NCI-H1092 (cell line): Measurements from ENCODE around the gene KRTAP2-2.
"Not testable (repeated sequence)": the region's sequence is repeated elsewhere in the genome, so short reads cannot be mapped to it uniquely, and the experiment has no call there.

Experiments
- DNase-seq: peaks from one replicate; lab custom pipeline; 2025; lab: John Stamatoyannopoulos, UW

Gene KRTAP2-2, protein sequence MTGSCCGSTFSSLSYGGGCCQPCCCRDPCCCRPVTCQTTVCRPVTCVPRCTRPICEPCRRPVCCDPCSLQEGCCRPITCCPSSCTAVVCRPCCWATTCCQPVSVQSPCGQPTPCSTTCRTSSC

GRCh38 chr17:41055130-41055529 is at the start of gene KRTAP2-2:
TSS of gene KRTAP2-2 (minus strand) at chr17:41055230. CDS start at chr17:41055211, 19 bp downstream.
- not testable (repeated sequence) for DNase-seq

GRCh38 chr17:41104386-41105038 is 49.5 kb upstream of the KRTAP2-2 start:
- not testable (repeated sequence) for DNase-seq

DNA sequence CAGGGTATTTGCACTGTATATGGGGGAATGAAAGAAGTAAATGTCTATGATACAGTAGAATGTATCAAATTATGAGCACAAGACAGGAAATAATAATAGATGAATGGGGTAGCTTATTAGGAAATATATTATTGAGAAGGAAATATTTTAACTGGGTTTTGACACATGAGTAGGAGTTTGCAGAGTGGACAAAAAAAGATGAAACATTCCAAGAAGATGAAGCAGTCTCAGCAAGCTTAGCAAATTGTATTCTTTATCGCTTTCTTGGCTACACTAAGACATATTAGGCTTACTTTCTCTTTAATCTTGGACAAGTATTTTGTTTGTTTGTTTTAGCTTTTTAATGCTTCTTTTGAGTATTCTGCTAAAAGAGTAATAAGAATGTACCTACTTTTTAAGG is 48.9 kb upstream of the KRTAP2-2 start:
- no peak for DNase-seq

- no peak for DNase-seq
These were observed 46.7 kb upstream of the KRTAP2-2 start, which contains the start of gene KRTAP4-16 for GRCh38 chr17:41101586-41102259. TSS of gene KRTAP4-16 (minus strand) at chr17:41102209. CDS start at chr17:41102209, 0 bp downstream.

- DNase-seq: not testable (repeated sequence)
These were observed 44.9 kb upstream of the KRTAP2-2 start for GRCh38 chr17:41099682-41100480.

DNA sequence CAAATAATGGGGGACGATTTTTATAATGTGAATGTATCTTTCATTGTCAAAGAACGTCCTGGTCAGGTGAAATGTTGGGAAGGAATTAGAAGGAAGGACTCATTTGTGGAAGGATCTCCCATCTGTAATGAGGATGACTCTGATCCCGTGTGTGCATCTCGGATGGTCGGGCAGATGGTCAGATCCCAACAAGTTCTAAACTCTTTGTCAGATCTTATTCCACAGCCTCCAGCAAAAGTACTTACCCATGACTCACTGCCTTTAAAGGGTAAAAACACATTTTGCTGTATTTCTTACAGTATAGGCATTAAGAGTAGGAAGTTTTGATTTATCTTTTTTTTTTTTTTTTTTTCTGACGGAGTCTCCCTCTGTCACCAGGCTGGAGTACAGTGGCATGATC is 43.5 kb upstream of the KRTAP2-2 start:
- DNase-seq: no peak

DNA sequence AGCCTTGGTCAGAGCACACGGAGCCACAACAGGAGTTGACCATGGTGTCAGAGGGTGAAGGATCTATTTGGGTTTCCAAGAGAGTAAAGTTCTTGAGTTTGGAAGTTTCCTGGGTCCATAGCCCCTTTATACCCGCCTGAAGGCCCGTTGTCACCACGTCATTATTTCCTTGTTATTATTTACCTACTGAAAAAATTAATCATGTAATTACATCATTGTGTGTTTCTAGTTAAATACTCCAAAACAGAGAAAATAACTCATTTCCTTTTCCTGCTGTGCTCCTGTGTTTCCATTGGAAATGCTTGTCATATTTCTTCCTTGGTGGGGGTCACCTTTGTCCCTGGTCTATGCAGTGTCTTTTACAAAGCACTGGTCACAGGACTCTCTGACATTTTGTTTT is 43.0 kb upstream of the KRTAP2-2 start, which contains the start of gene KRTAP4-8:
Gene KRTAP4-8 (minus strand): TSS at position 101 of the 400 bp plus-strand sequence. CDS start 58 bp downstream, at position 43.
- DNase-seq: no peak

DNA sequence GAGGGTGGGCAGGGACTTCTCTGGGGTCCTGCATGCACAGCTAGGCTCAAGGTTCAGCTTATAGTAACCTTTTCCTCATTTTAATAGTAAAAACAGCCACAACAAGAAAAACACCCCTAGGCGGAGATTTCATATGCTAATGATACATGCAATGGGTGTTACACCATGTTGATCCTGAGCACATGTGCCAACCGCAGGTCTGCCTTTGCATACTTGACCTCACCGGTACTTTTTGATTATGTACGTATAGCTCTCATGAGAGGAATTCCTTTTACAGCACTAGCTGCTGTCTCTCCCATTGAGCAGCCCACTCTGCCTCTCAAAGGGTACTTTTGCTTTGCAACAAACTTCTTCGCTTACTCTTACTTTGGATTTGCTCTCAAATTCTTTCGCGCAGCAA is 41.0 kb upstream of the KRTAP2-2 start:
- no peak for DNase-seq

DNA sequence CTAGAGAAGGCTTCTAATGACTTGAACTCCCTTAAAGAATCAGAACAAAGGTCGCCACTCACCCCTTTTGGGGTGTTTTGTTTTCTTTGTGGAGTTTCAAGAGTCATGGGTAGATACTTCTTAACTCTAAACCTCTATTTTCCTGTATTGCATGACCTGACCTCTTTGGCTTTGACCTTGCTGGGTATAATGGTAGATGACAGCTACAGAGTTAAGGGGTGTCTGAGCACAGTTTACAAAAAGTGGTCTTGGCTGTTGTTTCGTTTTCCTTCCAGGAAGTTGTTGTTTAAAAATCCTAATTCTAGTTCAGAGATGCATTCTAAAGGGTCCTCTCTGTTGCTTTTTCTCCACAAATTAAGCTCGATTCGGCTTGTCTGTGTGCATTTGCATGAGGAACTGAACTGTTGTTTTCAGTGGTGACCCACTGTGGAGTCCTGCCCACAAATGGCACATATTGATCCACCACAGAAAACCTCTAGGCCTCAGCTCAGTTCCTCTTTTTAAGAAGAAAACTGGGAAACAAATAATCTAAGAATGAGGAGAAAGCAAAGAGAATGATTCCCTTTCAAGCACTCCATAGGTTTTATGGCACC is 33.8 kb upstream of the KRTAP2-2 start:
- not testable (repeated sequence) for DNase-seq

DNA sequence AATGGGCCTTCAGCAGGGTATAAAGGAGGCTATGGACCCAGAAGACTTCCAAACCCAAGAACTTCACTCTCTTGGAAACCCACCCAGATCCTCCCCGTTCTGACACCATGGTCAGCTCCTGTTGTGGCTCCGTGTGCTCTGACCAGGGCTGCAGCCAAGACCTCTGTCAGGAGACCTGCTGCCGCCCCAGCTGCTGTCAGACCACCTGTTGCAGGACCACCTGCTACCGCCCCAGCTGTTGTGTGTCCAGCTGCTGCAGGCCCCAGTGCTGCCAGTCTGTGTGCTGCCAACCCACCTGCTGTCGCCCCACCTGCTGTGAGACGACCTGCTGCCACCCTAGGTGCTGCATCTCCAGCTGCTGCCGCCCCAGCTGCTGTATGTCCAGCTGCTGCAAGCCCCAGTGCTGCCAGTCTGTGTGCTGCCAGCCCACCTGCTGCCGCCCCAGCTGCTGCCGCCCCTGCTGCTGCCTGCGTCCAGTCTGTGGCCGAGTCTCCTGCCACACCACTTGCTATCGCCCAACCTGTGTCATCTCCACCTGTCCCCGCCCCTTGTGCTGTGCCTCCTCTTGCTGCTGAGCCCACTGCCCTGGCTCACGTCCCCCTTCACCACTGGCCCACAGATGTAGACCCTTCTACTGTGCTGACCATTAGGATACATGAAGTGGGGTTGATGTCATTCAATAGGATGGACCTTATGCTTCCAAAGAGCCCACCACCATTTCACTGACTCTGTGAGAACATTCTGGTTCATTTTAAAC is 29.2 kb upstream of the KRTAP2-2 start, which contains the start of gene KRTAP4-7:
Gene KRTAP4-7 (plus strand): TSS at position 51 of the 757 bp plus-strand sequence. CDS start 57 bp downstream, at position 108.
- DNase-seq: not testable (repeated sequence)

DNA sequence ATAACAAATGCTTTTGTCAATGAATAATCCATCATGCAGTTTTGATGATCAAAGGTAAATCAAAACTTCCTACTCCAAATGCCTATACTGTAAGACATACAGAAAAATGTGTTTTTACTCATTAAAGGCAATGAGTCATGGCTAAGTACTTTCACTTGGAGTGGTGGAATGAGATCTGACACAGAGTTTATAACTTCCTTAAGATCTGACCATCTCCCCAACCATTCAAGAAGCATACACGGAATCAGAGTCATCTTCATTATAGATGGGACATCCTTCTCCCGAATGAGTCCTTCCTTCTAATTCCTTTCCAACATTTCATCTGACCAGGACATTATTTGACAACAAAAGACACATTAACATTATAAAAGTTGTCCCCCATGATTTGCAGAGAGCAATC is 28.4 kb upstream of the KRTAP2-2 start:
- not testable (repeated sequence) for DNase-seq

DNA sequence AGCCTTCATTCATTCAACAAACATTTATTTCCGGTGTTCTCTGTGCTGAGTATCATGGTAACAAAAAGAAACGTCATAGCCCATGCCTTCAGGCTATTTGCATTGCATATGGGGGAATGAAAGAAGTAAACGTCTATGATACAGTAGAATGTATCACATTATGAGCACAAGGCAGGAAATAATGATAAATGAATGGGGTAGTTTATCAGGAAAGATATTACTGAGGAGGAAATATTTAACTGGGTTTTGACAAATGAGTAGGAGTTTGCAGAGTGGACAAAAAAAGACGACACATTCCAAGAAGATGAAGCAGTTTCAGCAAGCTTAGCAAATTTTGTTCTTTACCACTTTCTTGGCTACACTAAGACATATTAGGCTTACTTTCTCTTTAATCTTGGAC is 27.6 kb upstream of the KRTAP2-2 start:
- DNase-seq: no peak

GRCh38 chr17:41076788-41077187 is 21.8 kb upstream of the KRTAP2-2 start:
- no peak for DNase-seq

DNA sequence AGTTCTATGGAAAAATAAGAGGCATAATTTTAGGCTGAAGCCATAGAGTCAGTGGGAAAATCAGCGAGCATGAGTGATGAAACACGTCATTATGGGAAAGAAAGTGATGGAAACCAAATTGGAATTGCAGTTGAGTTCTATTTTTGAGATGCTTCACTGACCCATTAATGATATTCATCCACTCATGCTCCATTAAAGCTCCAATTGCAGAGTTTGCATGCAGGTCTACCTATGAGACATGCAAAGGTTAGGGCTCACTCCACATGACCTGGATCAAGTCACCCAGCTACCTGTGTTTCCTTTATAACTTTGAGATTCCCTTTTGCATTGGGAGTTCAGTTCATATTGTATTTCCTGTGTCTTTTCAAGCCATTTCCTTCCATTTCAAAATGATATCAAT is 18.6 kb upstream of the KRTAP2-2 start:
- DNase-seq: no peak

DNA sequence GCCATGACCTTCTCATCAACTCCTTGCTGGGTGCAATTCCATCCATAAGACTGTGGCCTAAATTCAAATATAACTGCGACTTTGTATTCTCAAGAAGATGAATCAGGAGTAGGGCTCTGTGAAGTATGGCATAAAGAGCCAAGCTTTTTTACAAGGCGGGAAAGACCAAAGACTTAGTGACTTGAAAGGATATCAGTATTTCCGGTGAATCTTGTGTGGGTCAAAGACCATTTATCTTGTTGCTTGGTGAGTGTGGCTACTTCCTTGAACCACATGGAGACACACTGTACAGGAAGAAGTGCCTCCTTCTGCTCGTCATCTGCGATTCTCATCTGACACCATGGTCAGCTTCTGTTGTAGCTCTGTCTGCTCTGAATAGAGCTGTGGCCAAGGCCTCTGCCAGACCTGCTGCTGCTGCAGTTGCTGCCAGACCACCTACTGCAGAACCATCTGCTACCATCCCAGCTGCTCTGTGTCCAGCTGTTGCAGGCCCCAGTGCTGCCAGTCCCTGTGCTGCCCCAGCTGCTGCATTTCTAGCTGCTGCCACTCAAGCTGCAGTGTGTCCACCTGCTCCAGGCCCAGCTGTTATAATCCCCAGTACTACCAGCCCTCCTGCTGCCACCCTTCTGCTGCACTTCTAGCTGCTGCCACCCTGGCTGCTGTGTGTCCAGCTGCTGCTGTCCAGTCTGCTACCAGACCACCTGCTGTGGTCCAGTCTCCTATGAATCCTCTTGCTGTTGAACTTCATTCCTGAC is 16.8 kb upstream of the KRTAP2-2 start:
- no peak for DNase-seq

GRCh38 chr17:41069031-41069430 is 14.0 kb upstream of the KRTAP2-2 start:
- DNase-seq: no peak

GRCh38 chr17:41067281-41067680 is 12.3 kb upstream of the KRTAP2-2 start:
- no peak for DNase-seq

DNA sequence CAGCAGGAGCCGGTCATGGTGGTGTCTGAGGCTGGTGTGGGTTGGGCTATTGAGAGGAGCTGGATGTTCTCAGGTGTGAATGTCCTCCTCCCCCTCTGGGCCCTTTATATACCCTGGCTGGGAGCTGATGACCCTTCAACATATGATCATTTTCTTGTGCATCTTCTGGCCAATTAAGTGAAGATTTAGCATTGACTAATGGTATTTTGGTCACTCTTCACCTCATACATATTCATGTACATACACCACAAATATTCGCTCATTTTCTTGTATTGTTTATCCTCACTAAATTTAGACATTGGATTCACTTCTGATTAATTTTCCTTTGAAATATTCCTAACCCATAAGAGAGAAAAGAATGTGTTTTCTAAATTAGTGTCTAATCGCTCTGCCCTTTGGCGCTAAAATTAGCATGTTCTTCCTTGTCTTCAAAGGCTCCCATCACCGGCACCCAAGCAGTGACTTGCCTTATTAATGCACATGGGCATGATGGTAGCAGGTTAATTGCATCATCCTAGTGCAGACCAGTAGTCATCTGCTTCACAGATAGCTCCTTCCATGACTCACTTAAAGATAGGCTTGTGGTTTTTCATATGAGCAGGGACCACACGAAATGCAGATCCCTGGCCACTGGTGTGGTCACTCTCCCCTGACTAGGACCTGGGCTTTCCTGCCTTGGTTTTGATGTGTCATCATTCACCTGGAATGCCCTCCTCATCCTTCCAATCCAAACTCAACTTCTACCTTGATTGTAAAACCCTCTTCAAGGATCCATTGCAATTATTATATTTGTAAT is 11.0 kb upstream of the KRTAP2-2 start, which contains the start of gene KRTAP2-4:
Gene KRTAP2-4 (minus strand): TSS at position 51 of the 796 bp plus-strand sequence. CDS start 34 bp downstream, at position 17.
- DNase-seq: no peak

DNA sequence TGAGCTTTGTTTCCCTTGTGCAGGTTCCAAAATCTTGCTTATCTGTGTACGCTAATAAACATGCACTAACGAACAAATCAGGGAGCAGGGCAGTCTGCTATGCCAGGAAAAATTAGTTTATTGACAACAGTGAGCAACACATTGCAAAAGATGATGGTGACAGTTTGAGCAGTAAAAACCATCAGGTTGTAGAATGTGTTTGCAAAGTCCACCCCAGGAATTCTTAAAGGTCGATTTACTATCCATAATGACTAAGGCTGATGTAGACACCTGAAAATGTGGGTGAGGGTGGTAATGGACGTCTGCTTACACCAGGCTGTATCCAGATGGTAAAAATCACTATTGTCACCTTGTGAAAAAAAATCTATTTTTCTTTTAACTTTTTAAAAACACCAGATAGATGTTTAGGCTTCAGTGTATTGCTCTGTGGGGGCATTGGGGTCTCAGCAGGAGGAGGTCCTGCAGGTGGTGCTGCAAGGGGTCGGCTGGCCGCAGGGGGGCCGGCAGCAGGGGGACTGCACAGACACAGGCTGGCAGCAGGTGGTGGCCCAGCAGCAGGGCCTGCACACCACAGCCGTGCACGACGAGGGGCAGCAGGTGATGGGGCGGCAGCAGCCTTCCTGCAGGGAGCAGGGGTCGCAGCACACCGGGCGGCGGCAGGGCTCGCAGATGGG is 10.1 kb upstream of the KRTAP2-2 start:
- not testable (repeated sequence) for DNase-seq
